HL-60/S4 (cell line): ENCODE data around the gene TMSB10.
"Not testable (repeated sequence)": the region's sequence is repeated elsewhere in the genome, so short reads cannot be mapped to it uniquely, and the experiment has no call there.

ENCODE experiments used
- in situ Hi-C: fragments of 300-500 bp; cut with MboI; formaldehyde crosslinking; loops from 2 replicates; pipeline ENCODE4 v1.14.3; 2022; ENCODE audit warnings: low sequenced_read_pairs

TMSB10 gene

GRCh38 chr2:84900971-84901370 lies 4.5 kb upstream of the TMSB10 start:
- in situ Hi-C loops: no loop called here

DNA sequence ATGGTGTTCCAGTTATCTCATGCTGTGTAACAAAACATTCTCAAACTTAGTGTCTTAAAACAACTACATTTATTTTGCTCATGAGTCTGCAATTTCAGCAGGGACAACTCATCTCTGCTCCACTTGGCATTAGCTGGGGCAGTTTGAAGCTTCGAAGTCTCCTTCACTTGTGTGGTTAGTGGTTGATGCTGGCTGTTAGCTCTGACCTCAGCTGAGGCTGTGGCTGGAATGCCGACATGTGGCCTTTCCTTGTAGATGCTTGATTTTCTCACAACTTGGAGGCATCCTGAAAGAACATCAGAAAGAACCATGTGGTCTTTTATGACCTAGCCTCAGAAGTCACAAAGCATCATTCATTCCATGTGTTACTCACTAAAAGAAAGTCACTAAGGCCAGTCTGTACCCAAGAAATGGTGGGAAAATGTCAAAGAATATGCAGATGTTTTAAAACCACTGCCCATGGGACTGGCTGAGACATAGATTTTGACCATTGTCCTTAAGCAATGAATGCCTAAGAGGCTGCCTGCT lies 3.8 kb upstream of the TMSB10 start:
- in situ Hi-C loops: no loop called here

GRCh38 chr2:84902526-84902925 lies 2.9 kb upstream of the TMSB10 start:
- in situ Hi-C loops: no loop called here

GRCh38 chr2:84904151-84904550 lies 1.3 kb upstream of the TMSB10 start:
- in situ Hi-C loops: no loop called here

DNA sequence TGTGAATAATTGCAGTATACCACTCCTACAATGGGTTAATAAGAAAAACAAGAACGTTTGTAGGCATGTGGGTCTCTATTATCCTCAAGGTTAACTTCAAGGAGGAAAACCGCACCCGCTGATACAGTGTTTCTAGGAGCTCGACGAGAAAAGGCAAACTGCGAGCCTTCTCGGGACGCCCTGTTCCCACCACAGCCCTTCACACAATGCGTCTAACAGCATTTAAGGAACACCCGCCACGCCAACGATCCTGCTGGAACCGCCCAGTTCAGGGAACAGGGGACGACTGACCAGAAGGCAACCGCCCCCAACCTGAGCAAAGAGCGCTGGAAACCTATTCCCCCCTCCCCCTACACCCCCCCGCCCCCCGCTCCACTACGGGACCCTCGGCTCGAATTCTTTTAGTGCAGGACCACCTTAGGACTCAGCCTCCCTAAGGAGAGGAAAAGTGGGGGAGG lies 710 bp upstream of the TMSB10 start:
- in situ Hi-C loops: no loop called here

- in situ Hi-C loops: no loop called here
Measured at GRCh38 chr2:84906108-84906899, 848 bp downstream of the TMSB10 start.

GRCh38 chr2:84906900-84907714 lies 1.7 kb downstream of the TMSB10 start:
- in situ Hi-C loops: no loop called here

DNA sequence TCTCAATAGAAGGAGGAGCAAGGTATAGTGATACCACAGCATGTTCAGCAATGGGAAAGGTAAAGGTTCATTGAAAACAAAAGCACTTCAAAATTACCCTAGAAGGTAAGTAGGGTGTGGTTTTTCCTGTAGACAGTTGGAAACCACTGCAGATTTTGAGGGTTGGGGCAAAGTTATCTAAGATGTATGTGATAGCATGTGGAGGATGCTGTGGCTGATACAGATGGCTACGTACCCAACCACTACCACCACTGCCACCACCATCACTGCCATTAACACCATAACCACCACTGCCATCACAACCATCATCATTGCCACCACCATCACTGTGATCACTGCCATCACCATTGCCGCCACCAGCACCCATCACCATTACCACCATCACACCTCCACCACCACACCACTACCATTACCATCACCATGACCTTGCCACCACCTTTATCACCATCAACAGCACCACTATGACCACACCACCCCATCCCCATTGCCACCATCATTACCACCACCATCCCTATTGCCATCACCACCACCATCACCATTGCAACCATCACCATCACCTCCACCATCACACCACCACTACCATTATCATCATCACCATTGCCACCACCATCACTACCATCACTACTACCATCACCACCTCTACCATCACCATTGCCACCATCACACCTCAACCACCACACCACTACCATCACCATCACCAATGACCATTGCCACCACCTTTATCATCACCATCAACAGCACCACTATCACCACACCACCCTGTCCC lies 3.7 kb downstream of the TMSB10 start:
- in situ Hi-C loops: no loop called here

GRCh38 chr2:84911135-84911678 lies 5.8 kb downstream of the TMSB10 start:
- in situ Hi-C loops: no loop called here

DNA sequence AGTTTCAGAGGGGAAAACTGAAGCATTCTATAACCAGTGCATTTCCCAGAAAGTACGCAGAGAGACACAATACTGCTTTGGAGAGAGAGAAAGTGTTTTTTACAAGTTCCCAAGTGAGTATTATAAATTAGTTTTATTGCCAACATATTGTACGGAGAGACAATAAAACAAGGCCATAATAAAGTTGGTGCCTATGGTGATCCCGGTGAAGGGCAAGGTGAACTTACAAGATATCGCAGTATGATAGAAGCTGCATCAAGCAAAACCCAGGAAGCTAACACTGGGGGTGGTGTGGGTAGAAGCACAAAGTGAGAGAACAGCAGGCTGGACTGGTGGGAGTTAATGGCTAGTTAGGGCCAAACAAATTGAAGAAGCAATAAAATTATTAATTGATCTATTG lies 7.5 kb downstream of the TMSB10 start:
- in situ Hi-C loops: no loop called here

GRCh38 chr2:84914334-84914733 lies 8.9 kb downstream of the TMSB10 start:
- in situ Hi-C loops: no loop called here

DNA sequence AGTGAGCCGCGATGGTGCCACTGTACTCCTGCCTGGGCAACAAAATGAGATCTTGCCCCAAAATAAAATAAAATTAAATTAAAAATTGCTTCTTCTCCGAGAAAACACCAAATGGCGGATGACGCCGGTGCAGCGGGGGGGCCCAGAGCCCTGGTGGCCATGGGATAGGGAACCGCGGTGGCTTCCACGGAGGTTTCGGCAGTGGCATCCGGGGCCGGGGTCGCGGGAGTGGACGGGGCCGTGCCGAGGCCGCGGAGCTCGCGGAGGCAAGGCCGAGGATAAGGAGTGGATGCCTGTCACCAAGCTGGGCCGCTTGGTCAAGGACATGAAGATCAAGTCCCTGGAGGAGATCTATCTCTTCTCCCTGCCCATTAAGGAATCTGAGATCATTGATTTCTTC lies 10.2 kb downstream of the TMSB10 start:
- in situ Hi-C loops: not testable (repeated sequence)

DNA sequence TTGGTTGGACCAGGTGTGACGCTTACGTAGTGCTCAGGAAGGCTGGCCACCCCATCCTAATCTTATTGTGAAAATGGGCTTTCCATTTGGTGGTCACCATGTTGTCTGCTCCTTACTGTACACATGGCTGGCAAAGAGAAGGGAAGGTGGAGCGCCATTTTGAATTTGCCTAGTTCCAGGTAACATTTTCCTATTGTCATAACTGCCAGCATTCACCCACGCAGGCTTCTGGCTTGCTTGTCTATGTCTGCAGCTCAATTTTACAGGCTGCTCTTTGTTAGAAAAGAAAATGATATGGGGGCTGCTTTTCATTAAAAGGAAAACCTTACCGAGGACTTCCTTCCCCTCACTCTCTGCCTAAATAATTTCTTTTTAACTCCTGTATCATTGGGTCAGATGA lies 12.4 kb downstream of the TMSB10 start:
- in situ Hi-C loops: not testable (repeated sequence)

- in situ Hi-C loops: no loop called here
Measured at GRCh38 chr2:84918430-84918829, 13.0 kb downstream of the TMSB10 start.

DNA sequence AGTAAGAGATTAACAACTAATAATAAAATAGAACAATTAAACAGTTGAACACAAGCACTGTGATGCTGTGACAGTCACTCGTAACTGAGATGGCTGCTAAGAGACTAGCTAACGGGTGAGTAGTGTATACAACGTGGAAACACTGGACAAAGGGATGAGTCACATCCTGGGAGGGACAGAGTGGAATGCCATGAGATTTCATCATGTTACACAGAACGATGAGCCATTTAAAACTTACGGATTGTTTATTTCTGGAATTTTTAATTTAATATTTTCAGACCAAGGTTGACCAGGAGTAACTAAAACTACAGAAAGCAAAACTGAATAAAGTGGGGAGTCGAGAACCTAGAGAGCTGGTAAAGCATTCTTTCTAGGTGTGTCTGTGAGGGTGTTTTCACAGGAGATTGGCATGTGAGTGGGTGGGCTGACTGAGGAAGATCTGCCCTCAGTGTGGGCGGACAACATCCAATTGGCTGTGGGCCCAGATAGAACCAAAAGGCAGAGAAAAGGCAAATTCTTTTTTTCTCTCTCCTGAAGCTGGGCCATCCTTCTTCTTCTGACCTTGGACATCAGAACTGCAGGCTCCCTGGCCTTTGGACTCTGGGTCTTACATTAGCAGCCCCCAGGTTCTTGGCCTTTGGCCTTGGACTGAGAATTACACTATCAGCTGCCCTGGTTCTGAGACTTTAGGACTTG lies 14.6 kb downstream of the TMSB10 start:
- in situ Hi-C loops: loop anchor here (10.0 kb wide), 1 partner anchor 385 kb away; no protein-coding TSS in a partner anchor

GRCh38 chr2:84923009-84923408 lies 17.6 kb downstream of the TMSB10 start:
- in situ Hi-C loops: loop anchor here (10.0 kb wide), 1 partner anchor 382 kb away; no protein-coding TSS in a partner anchor

- in situ Hi-C loops: loop anchor here (10.0 kb wide), 1 partner anchor 380 kb away; no protein-coding TSS in a partner anchor
Measured at GRCh38 chr2:84924173-84925106, 19.0 kb downstream of the TMSB10 start.

GRCh38 chr2:84925336-84925723 lies 19.9 kb downstream of the TMSB10 start:
- in situ Hi-C loops: loop anchor here (10.0 kb wide), 1 partner anchor 379 kb away; no protein-coding TSS in a partner anchor
